PC-3 (cell line): ENCODE data around the gene CYTH3. TPM values are rescaled to one million over a fixed set of nuclear protein-coding genes. Genes with fewer than 3 reads are reported as not detected.

Experiments used
- ATAC-seq: fragments of 200-7000 bp; cut with Tn5 transposase; 2 replicates; pipeline ENCODE4 v1.9.1; 2020; ENCODE audit warnings: mild to moderate bottlenecking, moderate library complexity
- BruUV-seq: library from RNA; stranded (reverse); fragments of 400-500 nt; replicated peaks from 2 replicates; lab custom pipeline; 2021; lab: Mats Ljungman, UMichigan
- CTCF ChIA-PET: fragments of 300-600 bp; sonication (Branson Sonifier 250); formaldehyde crosslinking; loops from one replicate; lab custom pipeline; 2022; ENCODE audit warnings: antibody characterized with exemption; lab: Charles Lee
- POLR2A ChIA-PET: fragments of 300-600 bp; sonication (Branson Sonifier 250); formaldehyde crosslinking; loops from one replicate; lab custom pipeline; 2022; ENCODE audit warnings: antibody characterized with exemption; ENCODE audit not compliant: unreplicated experiment; lab: Charles Lee
- DNase-seq: peaks from one replicate; pipeline ENCODE4 v3.0.0-alpha.2; 2015
- H2AFZ ChIP-seq: fragments of 300-600 bp; sonication (generic); 2 replicates; pipeline ENCODE4 v1.6.0; 2016; ENCODE audit warnings: antibody characterized with exemption, low read length
- H3F3A ChIP-seq: fragments of 300-600 bp; sonication (generic); one replicate; pipeline ENCODE4 v1.6.0; 2017; ENCODE audit warnings: antibody characterized with exemption, low read length, control low read depth, mild to moderate bottlenecking; ENCODE audit not compliant: unreplicated experiment
- H3K27ac ChIP-seq: fragments of 300-600 bp; sonication (generic); 2 replicates; pipeline ENCODE4 v1.5.1; 2016; ENCODE audit warnings: mild to moderate bottlenecking, low read length
- H3K27me3 ChIP-seq: fragments of 300-600 bp; sonication (generic); 2 replicates; pipeline ENCODE4 v1.6.1; 2016; ENCODE audit warnings: low read length, mixed read lengths
- H3K36me3 ChIP-seq: fragments of 300-600 bp; sonication (generic); 2 replicates; pipeline ENCODE4 v1.6.1; 2016; ENCODE audit warnings: low read depth, mixed run types, low read length, mixed read lengths
- H3K4me1 ChIP-seq: fragments of 300-600 bp; sonication (generic); 2 replicates; pipeline ENCODE4 v1.5.1; 2016; ENCODE audit warnings: low read length; ENCODE audit not compliant: insufficient read depth
- H3K4me2 ChIP-seq: fragments of 300-600 bp; sonication (generic); 2 replicates; pipeline ENCODE4 v1.6.0; 2016; ENCODE audit warnings: low read length
- H3K4me3 ChIP-seq: fragments of 300-600 bp; sonication (generic); 2 replicates; pipeline ENCODE4 v1.5.1; 2016; ENCODE audit warnings: mild to moderate bottlenecking, low read length, mixed read lengths
- H3K79me2 ChIP-seq: fragments of 300-600 bp; sonication (generic); 2 replicates; pipeline ENCODE4 v1.6.1; 2017; ENCODE audit warnings: low read length, mixed read lengths
- H3K9ac ChIP-seq: fragments of 300-600 bp; sonication (generic); 2 replicates; pipeline ENCODE4 v1.6.0; 2016; ENCODE audit warnings: mild to moderate bottlenecking, low read length
- H3K9me2 ChIP-seq: fragments of 300-600 bp; sonication (generic); replicated peaks from 2 replicates; pipeline ENCODE4 v1.6.1; 2016; ENCODE audit warnings: mixed run types, low read length, mixed read lengths
- H3K9me3 ChIP-seq: fragments of 300-600 bp; sonication (generic); 2 replicates; pipeline ENCODE4 v1.6.1; 2016; ENCODE audit warnings: low read length, mixed read lengths
- H4K20me1 ChIP-seq: fragments of 300-600 bp; sonication (generic); 2 replicates; pipeline ENCODE4 v1.6.1; 2016; ENCODE audit warnings: low read length, mixed read lengths
- CTCF ChIP-seq: fragments of 300-600 bp; sonication (generic); conservative IDR thresholded peaks from 2 replicates; pipeline ENCODE4 v1.5.1; 2017; ENCODE audit warnings: antibody characterized with exemption, low read depth, mild to moderate bottlenecking, low read length
- EZH2 ChIP-seq: fragments of 300-600 bp; sonication (generic); IDR thresholded peaks from one replicate; pipeline ENCODE4 v1.6.1; 2017; ENCODE audit warnings: antibody characterized with exemption, mild to moderate bottlenecking, low read length; ENCODE audit not compliant: unreplicated experiment
- EZH2phosphoT487 ChIP-seq: fragments of 300-600 bp; sonication (generic); IDR thresholded peaks from 2 replicates; pipeline ENCODE4 v1.6.1; 2018; ENCODE audit warnings: mild to moderate bottlenecking, antibody characterized with exemption, low read length, borderline replicate concordance
- intact Hi-C: fragments of 100-400 bp; cut with micrococcal nuclease; formaldehyde crosslinking; loops from 2 replicates; pipeline ENCODE4 v1.9.0; 2023
- total RNA-seq: library from RNA; depleted of rRNA; stranded (reverse); fragments of >200 nt; gene quantifications from 2 replicates; pipeline ENCODE4 v1.2.3, GENCODE V29; 2014

CYTH3 gene
- total RNA-seq, 1 experiment from 2014 or later: 23.1 TPM

- H3K27me3 ChIP-seq: no peaks in the 10 kb centered on the region
- intact Hi-C loops: no loop called here
- H3K27ac ChIP-seq: no peak overlapping the region
- no peaks in the 10 kb centered on the region; the same call in 1 of the 2 replicates for H3K36me3 ChIP-seq
- no peak overlapping the region for H2AFZ ChIP-seq
- no peaks in the 10 kb centered on the region for H3K9me2 ChIP-seq
- no peaks in the 10 kb centered on the region for H3K79me2 ChIP-seq
- no peak overlapping the region for H3K4me3 ChIP-seq
- H3K9me3 ChIP-seq: no peaks in the 10 kb centered on the region
- no TSS peak for BruUV-seq
- DNase-seq (no peak), ATAC-seq (no peak)
- POLR2A ChIA-PET: no interaction called here
- H3K4me1 ChIP-seq: no peaks in the 10 kb centered on the region
- H3K4me2 ChIP-seq: no peak overlapping the region
- H4K20me1 ChIP-seq: no peaks in the 10 kb centered on the region
- no peaks in the 10 kb centered on the region for H3F3A ChIP-seq
- CTCF ChIA-PET: interaction anchor here (0.6 kb wide), 1 partner anchor 123 kb away, joined by 9 read pairs; no protein-coding TSS in a partner anchor
- H3K9ac ChIP-seq: no peak overlapping the region
- TF ChIP-seq EZH2: no peak
- TF ChIP-seq CTCF: no peak
Observed at GRCh38 chr7:6167587-6168476, 104.6 kb downstream of the CYTH3 start.

GRCh38 chr7:6167004-6167551 lies 105.3 kb downstream of the CYTH3 start:
- H3K4me2 ChIP-seq: no peak overlapping the region
- DNase-seq (no peak), ATAC-seq (no peak)
- no TSS peak for BruUV-seq
- no peaks in the 10 kb centered on the region for H3K4me1 ChIP-seq
- H3K9me3 ChIP-seq: no peaks in the 10 kb centered on the region
- H3K4me3 ChIP-seq: no peak overlapping the region
- H3F3A ChIP-seq: no peaks in the 10 kb centered on the region
- ChIA-PET POLR2A (no interaction called here), CTCF (no interaction called here)
- no peak overlapping the region for H2AFZ ChIP-seq
- TF ChIP-seq CTCF: no peak
- TF ChIP-seq EZH2phosphoT487: no peak
- no peak for TF ChIP-seq EZH2
- no peaks in the 10 kb centered on the region for H3K27me3 ChIP-seq
- H3K27ac ChIP-seq: no peak overlapping the region
- no peaks in the 10 kb centered on the region for H3K79me2 ChIP-seq
- H4K20me1 ChIP-seq: no peaks in the 10 kb centered on the region
- intact Hi-C loops: no loop called here
- peaks cover under 1% of the 10 kb centered on the region; the same call in 1 of the 2 replicates for H3K36me3 ChIP-seq
- H3K9ac ChIP-seq: no peak overlapping the region
- no peaks in the 10 kb centered on the region for H3K9me2 ChIP-seq

GRCh38 chr7:6166443-6166891 lies 106.0 kb downstream of the CYTH3 start:
- Histone ChIP-seq H2AFZ (no peak overlapping the region), H3K4me2 (no peak overlapping the region), H3K9me3 (no peaks in the 10 kb centered on the region), H3K27me3 (no peaks in the 10 kb centered on the region), H3K79me2 (no peaks in the 10 kb centered on the region), H4K20me1 (no peaks in the 10 kb centered on the region), H3K27ac (no peak overlapping the region), H3K9ac (no peak overlapping the region), H3F3A (no peaks in the 10 kb centered on the region), H3K4me3 (no peak overlapping the region), H3K9me2 (no peaks in the 10 kb centered on the region), H3K4me1 (no peaks in the 10 kb centered on the region), H3K36me3 (peaks cover 7% of the 10 kb centered on the region; the same call in 1 of the 2 replicates)
- POLR2A ChIA-PET: no interaction called here
- no peak for TF ChIP-seq EZH2phosphoT487
- CTCF ChIA-PET: no interaction called here
- BruUV-seq: no TSS peak
- no peak for ATAC-seq
- DNase-seq: no peak
- intact Hi-C loops: no loop called here
